GM13976 (cell line): Measurements from ENCODE around the gene FUT8.
"Not testable (repeated sequence)": the region's sequence is repeated elsewhere in the genome, so short reads cannot be mapped to it uniquely, and the experiment has no call there.

Experiments used
- DNase-seq: peaks from one replicate; pipeline ENCODE4 v3.0.0; 2012; ENCODE audit warnings: low spot score
- in situ Hi-C: fragments of 300-500 bp; cut with MboI; formaldehyde crosslinking; loops from one replicate; pipeline ENCODE4 v1.12.0; 2022; ENCODE audit warnings: low sequenced_read_pairs, mixed read lengths, inconsistent platforms; ENCODE audit not compliant: unreplicated experiment
- TF ChIP-seq, protein P1 (sequence below): IDR thresholded peaks from 2 replicates; pipeline ENCODE4 v1.5.1; 2012; ENCODE audit warnings: borderline replicate concordance, mild to moderate bottlenecking; ENCODE audit not compliant: insufficient read depth; ENCODE audit errors: extremely low read depth, missing control alignments, control extremely low read depth

Gene FUT8

DNA sequence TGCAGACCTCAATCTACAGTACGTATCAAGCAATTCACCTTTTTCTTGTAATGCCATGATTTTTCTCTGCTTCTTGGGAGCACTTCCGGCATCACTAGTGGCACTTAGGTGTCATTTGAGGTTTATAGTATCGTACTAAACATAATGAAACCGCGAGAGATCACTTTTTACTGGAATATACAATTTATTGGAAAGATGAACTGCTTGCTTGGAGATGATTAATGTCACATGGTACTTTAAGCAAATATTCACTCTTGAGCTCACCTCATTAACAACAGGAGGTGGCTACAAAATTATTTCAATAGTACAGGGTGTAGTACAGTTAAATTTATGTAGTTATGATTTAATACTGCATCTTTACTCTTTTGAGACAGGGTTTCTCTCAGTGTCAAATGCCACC is 11.5 kb downstream of the FUT8 start:
- in situ Hi-C loops = loop anchor here (10.0 to 25.0 kb wide), 3 partner anchors 259 to 638 kb away; no protein-coding TSS in a partner anchor
- TF ChIP-seq, protein P1, sequence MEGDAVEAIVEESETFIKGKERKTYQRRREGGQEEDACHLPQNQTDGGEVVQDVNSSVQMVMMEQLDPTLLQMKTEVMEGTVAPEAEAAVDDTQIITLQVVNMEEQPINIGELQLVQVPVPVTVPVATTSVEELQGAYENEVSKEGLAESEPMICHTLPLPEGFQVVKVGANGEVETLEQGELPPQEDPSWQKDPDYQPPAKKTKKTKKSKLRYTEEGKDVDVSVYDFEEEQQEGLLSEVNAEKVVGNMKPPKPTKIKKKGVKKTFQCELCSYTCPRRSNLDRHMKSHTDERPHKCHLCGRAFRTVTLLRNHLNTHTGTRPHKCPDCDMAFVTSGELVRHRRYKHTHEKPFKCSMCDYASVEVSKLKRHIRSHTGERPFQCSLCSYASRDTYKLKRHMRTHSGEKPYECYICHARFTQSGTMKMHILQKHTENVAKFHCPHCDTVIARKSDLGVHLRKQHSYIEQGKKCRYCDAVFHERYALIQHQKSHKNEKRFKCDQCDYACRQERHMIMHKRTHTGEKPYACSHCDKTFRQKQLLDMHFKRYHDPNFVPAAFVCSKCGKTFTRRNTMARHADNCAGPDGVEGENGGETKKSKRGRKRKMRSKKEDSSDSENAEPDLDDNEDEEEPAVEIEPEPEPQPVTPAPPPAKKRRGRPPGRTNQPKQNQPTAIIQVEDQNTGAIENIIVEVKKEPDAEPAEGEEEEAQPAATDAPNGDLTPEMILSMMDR = no peak
- no peak for DNase-seq

DNA sequence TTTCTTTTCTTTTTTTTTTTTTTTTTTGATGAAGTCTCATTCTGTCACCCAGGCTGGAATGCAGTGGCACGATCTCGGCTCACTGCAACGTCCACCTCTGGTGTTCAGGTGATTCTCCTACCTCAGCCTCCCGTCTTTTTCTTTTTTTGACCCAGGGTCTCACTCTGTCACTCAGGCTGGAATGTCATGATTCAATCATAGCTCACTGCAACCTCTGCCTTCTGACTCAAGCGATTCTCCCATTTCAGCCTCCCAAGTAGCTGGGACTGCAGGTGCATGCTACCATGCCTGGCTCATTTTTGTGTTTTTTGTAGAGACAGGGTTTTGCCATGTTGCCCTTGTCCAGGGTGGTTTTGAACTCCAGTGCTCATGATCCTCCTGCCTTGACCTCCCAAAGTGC is 12.0 kb downstream of the FUT8 start:
- in situ Hi-C loops = loop anchor here (10.0 to 25.0 kb wide), 3 partner anchors 260 to 638 kb away; no protein-coding TSS in a partner anchor
- DNase-seq = no peak
- TF ChIP-seq, protein P1 = no peak

DNA sequence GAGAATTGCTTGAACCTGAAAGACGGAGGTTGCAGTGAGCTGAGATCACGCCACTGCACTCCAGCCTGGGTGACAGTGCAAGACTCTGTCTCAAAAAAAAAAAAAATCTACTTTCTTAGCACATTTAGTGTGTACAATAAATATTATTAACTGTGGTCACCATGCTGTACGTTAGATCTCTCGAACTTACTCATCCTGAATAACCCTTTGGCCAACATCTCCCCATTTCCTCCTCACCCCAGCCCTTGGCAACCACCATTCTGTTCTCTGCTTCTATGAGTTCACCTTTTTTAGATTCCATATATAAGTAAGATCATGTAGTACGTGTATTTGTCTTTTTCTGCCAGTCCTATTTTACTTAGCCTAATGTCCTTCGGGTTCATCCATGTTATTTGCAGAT is 13.4 kb downstream of the FUT8 start:
- in situ Hi-C loops = loop anchor here (10.0 kb wide), 2 partner anchors 261 to 399 kb away; no protein-coding TSS in a partner anchor

DNA sequence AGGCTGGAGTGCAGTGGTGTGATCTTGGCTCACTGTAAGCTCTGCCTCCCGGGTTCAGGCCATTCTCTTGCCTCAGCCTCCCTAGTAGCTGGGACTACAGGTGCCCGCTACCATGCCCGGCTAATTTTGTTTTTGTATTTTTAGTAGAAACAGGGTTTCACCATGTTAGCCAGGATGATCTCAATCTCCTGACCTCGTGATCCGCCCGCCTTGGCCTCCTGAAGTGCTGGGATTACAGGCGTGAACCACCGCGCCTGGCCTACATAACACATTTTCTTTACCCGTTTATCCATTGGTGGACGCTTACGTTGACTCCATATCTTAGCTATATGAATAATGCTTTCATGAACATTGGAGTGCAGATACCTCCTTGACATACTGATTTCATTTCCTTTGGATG is 14.4 kb downstream of the FUT8 start:
- in situ Hi-C loops = loop anchor here (10.0 kb wide), 2 partner anchors 262 to 398 kb away; no protein-coding TSS in a partner anchor
- not testable (repeated sequence) for DNase-seq

More for the DNA sequence above, 13.4 kb downstream of the FUT8 start:
- DNase-seq = no peak
- TF ChIP-seq, protein P1 = no peak

DNA sequence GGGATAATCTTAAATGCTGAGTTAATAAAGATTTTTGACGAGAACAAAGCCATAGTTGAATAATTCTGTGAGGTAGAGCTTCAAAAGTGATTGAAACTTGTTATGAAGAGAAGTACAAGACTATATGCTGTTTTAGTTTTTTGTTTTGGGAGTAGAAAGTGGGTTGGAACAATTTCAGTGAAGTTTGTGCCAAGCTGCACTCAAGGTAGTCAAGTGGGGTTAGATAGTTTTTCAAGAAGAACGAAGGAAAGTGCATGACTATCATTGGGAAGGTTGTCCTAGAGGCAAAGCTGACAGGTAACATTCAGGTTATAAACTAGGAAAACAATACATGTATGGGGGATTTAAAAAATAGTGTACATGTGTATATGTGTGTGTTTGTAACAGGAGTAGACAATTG is 16.2 kb downstream of the FUT8 start:
- DNase-seq = no peak
- in situ Hi-C loops = loop anchor here (10.0 kb wide), 2 partner anchors 264 to 396 kb away; no protein-coding TSS in a partner anchor
- TF ChIP-seq, protein P1 = no peak

DNA sequence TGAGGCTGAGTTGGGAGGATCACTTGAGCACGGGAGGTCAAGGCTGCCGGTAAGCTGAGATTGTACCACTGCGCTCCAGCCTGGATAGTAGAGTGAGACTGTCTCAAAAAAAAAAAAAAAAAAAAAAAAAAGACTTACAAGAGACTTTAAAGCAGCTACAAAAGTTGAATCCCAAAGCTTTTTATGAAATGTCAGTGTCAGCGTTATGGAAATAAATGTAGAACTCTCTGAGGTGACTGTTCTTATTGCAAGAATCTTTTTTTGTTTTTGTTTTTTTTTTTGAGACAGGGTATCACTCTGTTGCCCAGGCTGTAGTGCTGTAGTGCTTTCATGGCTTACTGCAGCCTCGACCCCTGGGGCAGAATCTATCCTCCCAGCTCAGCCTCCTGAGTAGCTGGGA is 17.2 kb downstream of the FUT8 start:
- no peak for DNase-seq
- in situ Hi-C loops = loop anchor here (10.0 kb wide), 2 partner anchors 265 to 395 kb away; no protein-coding TSS in a partner anchor
- TF ChIP-seq, protein P1 = no peak

DNA sequence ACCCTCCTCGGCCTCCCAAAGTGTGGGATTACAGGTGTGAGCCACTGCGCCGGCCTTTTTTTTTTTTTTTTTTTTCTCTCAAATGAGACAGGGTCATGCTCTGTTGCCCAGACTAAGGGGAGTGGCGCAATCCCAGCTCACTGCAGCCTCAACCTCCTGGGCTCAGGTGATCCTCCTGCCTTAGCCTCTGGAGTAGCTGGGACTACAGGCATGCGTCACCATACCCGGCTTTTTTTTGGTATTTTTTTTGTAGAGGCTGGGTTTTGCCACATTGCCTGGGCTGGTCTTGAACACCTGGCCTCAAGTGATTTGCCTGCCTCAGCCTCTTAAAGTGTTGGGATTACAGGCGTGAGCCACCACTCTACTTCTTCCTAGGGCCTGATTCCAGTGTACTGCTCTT is 18.7 kb downstream of the FUT8 start:
- in situ Hi-C loops = no loop called here
- TF ChIP-seq, protein P1 = no peak
- DNase-seq = no peak
